ENCODE measurements around the gene EPHA4.

The EPHA4 gene

GRCh38 chr2:221529943-221530652, 42.0 kb downstream of the EPHA4 start:
- Histone ChIP-seq H3K4me3 (no peak overlapping the region), H3K4me1 (peaks cover 0 to 3% (median 0%) of the 10 kb centered on the region in 4 donors), H3K27me3 (no peaks in the 10 kb centered on the region), H3K9me3 (no peaks in the 10 kb centered on the region), H3K27ac (no peak overlapping the region), H3K36me3 (no peaks in the 10 kb centered on the region)
- DNase-seq: no peak
- intact Hi-C loops (cut with DNase I; ENCODE audit: low total_unique reads): no loop called here
- TF ChIP-seq CTCF (IDR thresholded peaks at IDR 0.05): no peak

GRCh38 chr2:221529177-221529942, 42.7 kb downstream of the EPHA4 start:
- no peak for DNase-seq
- H3K27me3 ChIP-seq: no peaks in the 10 kb centered on the region
- intact Hi-C loops (cut with DNase I; ENCODE audit: low total_unique reads): no loop called here
- H3K4me3 ChIP-seq: no peak overlapping the region
- no peak for TF ChIP-seq CTCF (IDR thresholded peaks at IDR 0.05)
- peaks cover 0 to 3% (median 0%) of the 10 kb centered on the region in 4 donors for H3K4me1 ChIP-seq
- H3K36me3 ChIP-seq: no peaks in the 10 kb centered on the region
- H3K9me3 ChIP-seq: no peaks in the 10 kb centered on the region
- no peak overlapping the region for H3K27ac ChIP-seq

GRCh38 chr2:221527776-221528309, 44.3 kb downstream of the EPHA4 start:
- Histone ChIP-seq H3K9me3 (no peaks in the 10 kb centered on the region), H3K4me1 (peaks cover 0 to 3% (median 0%) of the 10 kb centered on the region in 4 donors), H3K27ac (no peak overlapping the region), H3K4me3 (no peak overlapping the region), H3K27me3 (no peaks in the 10 kb centered on the region), H3K36me3 (no peaks in the 10 kb centered on the region)
- TF ChIP-seq CTCF (IDR thresholded peaks at IDR 0.05): no peak
- intact Hi-C loops (cut with DNase I; ENCODE audit: low total_unique reads): no loop called here
- DNase-seq: no peak

GRCh38 chr2:221524158-221524557, 47.9 kb downstream of the EPHA4 start:
- Histone ChIP-seq H3K4me3 (no peak overlapping the region), H3K36me3 (no peaks in the 10 kb centered on the region), H3K27me3 (no peaks in the 10 kb centered on the region), H3K9me3 (no peaks in the 10 kb centered on the region), H3K27ac (no peak overlapping the region), H3K4me1 (no peaks in the 10 kb centered on the region)
- DNase-seq: no peak
- TF ChIP-seq CTCF (IDR thresholded peaks at IDR 0.05): no peak
- intact Hi-C loops (cut with DNase I; ENCODE audit: low total_unique reads): no loop called here

- DNase-seq: no peak
- intact Hi-C loops (cut with DNase I; ENCODE audit: low total_unique reads): no loop called here
- H3K9me3 ChIP-seq: no peaks in the 10 kb centered on the region
- H3K27me3 ChIP-seq: no peaks in the 10 kb centered on the region
- peaks cover 0 to 13% (median 0%) of the 10 kb centered on the region in 4 donors for H3K4me1 ChIP-seq
- no peak overlapping the region for H3K4me3 ChIP-seq
- no peak overlapping the region for H3K27ac ChIP-seq
- TF ChIP-seq CTCF (IDR thresholded peaks at IDR 0.05): no peak
- no peaks in the 10 kb centered on the region for H3K36me3 ChIP-seq
Measured at GRCh38 chr2:221521233-221521845, 50.8 kb downstream of the EPHA4 start.
